ENCODE measurements around the gene MTHFD1L.
A peak's percentile ranks its signal among the peaks of the same experiment; 100 is the strongest.

The MTHFD1L gene

DNA sequence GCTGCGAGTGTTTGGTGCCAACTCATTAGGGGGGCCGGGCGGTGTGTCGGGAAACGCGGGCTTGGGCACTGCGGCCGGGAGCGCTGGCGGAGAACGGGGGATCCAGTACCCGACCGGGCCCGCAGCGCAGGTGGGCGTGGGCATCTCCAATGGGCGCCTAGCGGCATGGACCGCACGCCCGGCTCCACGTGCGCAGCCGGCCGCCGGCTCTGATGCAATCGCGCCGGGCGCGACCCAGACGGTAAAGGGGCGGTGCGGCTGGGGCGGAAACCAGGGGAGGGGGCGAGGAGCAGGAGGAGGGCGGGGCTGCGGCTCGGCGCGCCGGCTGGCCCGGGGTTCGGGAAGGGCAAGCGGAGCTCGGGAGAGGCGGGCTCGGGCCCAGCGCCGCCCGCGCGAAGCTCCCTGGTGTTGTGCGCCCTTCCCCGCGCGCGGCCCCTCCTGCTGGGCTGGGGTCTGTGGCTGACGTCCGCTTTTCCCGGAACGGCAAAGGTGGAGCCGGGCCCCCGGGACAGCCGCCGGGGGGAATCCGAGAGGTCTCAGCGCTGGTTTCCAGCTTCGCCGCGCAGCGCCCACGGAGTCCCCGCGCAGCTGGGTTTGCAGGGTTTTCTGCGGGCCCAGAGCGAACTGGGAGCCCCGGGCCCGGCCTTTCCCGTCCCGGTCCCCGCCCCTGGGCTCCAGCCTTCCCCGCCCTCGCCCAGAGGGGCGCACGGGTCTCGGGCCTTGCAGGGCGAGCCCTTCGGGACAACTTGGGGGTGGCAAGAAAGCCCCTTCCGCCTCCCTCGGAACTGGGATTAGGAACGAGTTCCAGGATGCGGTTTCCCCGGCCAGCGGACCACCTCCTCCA is 867 bp downstream of the MTHFD1L start:
- DNase-seq (ENCODE audit: low read depth), result peak; percentile 63

DNA sequence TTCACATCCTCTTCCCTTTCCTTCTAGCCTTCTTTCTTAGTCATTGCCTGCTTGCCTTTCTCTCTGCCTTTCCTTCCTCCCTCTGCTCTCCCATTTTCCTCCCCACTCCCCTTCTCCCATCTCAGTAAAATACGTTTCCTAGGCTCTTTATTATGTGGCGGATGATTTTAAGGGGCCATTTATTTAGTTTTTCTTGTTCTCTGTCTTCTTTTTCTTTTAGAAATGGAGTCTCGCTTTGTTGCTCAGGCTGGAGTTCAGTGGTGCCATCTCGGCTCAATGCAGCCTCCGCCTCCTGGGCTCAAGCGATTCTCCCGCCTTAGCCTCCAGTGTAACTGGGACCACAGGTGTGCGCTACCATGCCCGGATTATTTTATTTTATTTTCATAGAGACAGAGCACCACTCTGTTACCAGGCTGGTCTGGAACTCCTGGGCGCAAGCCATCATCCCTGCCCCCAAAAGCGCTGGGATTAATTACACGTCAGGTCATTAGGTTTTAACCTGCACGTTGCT is 1.5 kb downstream of the MTHFD1L start:
- no peak for DNase-seq (ENCODE audit: low read depth)

- no peak for DNase-seq (ENCODE audit: low read depth)
Measured at GRCh38 chr6:150868759-150869158, 3.3 kb downstream of the MTHFD1L start.

- DNase-seq (ENCODE audit: low read depth), result no peak
Measured at GRCh38 chr6:150874179-150874578, 8.7 kb downstream of the MTHFD1L start.

- DNase-seq (ENCODE audit: low read depth), result no peak
Measured at GRCh38 chr6:150875841-150876240, 10.3 kb downstream of the MTHFD1L start.

DNA sequence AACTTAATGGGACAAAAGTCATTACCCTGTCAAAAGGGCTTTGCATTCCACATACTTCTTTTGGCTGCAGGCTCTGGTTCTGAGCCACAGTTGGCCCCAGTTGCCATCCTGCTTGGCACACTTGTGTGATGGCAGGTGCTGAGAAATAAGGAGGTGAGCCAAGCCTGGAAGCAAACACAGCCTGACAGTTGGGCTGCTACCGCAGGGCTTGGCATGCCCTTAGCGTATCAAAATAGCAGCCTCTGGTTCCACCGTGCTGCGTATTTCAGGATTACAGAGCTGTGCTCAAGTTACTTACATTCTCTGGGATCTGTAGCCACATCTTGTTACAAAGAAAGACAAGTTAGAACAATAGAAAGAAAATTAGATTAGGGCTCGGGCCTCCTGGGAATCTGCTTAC is 11.1 kb downstream of the MTHFD1L start:
- DNase-seq (ENCODE audit: low read depth), result no peak

DNA sequence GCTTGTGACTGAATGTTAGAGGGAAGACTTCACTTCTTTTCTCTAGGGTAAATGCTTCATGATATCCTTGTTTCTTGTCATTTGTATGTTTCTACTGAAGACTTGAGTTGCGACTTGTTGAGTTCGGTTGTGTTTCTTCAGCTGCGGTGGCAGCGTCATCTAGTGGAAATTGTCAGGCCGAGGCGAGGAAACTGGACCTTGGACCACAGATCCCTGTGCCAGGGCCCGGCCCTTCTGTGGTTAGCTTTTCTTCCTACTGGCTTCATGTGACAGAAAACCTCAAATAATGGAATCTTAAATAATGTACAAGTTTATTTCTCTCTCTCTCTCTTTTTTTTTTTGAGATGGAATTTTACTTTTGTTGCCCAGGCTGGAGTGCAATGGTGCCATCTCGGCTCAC is 12.4 kb downstream of the MTHFD1L start:
- DNase-seq (ENCODE audit: low read depth), result no peak

- DNase-seq (ENCODE audit: low read depth), result no peak
Measured at GRCh38 chr6:150878347-150879213, 13.1 kb downstream of the MTHFD1L start.

GRCh38 chr6:150880336-150880735 is 14.8 kb downstream of the MTHFD1L start:
- no peak for DNase-seq (ENCODE audit: low read depth)

- no peak for DNase-seq (ENCODE audit: low read depth)
Measured at GRCh38 chr6:150881911-150882481, 16.5 kb downstream of the MTHFD1L start.

GRCh38 chr6:150883521-150883920 is 18.0 kb downstream of the MTHFD1L start:
- DNase-seq (ENCODE audit: low read depth), result no peak

GRCh38 chr6:150886155-150886554 is 20.7 kb downstream of the MTHFD1L start:
- no peak for DNase-seq (ENCODE audit: low read depth)

GRCh38 chr6:150887978-150888563 is 22.6 kb downstream of the MTHFD1L start:
- DNase-seq (ENCODE audit: low read depth), result no peak

- DNase-seq (ENCODE audit: low read depth), result no peak
Measured at GRCh38 chr6:150890346-150890745, 24.8 kb downstream of the MTHFD1L start.

- DNase-seq (ENCODE audit: low read depth), result no peak
Measured at GRCh38 chr6:150891888-150892485, 26.5 kb downstream of the MTHFD1L start.

- DNase-seq (ENCODE audit: low read depth), result no peak
Measured at GRCh38 chr6:150894191-150894744, 28.8 kb downstream of the MTHFD1L start.

DNA sequence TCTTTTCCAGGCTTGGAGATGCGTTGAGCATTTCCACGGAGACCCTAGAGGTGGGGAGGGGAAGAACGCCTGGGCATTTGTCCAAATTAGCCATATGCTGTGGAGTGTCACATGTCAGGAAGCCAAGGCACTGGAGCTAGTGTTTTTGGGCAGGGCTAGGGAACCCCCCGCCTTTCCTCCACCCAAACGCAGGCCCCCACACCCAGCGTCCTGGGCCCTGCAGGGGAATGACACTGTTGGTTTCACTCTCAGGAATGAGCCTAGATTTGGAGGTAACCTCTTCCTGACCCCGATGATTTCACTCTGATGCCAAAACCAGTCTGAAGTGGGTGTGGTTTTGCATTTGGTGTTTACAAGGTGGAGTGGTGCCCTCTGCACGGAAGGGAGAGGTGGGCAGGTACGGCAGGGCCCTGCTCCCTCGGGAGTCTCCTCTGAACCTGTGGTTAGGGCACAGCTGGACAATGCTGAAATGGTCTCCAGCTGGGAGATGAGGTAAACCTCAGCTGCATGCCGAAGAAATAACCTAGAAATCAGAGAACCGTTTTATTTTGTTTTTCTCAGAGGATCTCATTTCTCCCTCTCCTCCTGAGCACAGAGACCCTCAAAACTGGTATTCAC is 29.5 kb downstream of the MTHFD1L start:
- DNase-seq (ENCODE audit: low read depth), result no peak

- DNase-seq (ENCODE audit: low read depth), result no peak
Measured at GRCh38 chr6:150895928-150896632, 30.6 kb downstream of the MTHFD1L start.

- no peak for DNase-seq (ENCODE audit: low read depth)
Measured at GRCh38 chr6:150897400-150897943, 32.0 kb downstream of the MTHFD1L start.
